CMK (cell line): ENCODE measurements around the gene KCND2.
"Not testable (repeated sequence)": the region's sequence is repeated elsewhere in the genome, so short reads cannot be mapped to it uniquely, and the experiment has no call there.

Source experiments
- DNase-seq: peaks from one replicate; pipeline ENCODE4 v3.0.0-alpha.2; 2010; ENCODE audit warnings: low read depth

Gene KCND2

DNA sequence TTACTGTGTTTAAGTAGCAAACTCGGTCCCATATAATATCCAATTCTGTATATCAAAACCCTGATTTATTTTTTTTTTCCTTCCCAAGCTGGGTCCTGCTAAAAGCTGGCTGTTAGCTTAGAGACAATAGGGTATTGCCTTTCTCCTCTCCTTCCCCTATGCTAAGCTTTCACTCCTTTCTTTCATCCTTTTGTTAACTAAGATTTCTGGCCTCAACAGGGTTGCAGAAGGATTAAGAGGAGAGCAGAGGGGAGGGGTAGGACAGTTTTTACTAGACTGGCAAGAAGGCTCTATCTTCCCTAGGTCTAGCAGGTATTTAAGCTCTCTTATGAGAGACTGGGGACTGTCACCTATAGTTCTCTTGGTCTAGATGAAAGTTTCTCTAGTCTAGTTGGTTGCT lies 229.2 kb downstream of the KCND2 start:
- DNase-seq = no peak

DNA sequence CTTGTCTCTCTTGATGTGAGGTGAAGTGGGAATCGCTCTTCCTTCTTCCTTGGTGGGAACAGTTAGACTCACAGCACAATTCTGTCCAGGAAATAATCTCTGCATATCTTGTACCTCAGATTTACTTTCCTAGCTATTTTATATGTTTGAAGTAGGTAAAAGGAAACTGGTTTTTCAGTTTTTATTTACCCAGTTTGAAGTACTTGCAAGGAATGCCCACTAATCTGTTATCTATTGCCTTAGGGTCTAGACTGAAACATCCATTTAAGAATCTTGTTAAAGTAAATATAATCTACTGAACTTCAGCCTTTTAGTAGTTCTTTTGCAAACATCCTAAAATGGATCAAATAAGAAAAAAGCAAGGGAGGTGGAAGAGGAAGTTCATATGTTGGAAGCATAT lies 229.8 kb downstream of the KCND2 start:
- no peak for DNase-seq

DNA sequence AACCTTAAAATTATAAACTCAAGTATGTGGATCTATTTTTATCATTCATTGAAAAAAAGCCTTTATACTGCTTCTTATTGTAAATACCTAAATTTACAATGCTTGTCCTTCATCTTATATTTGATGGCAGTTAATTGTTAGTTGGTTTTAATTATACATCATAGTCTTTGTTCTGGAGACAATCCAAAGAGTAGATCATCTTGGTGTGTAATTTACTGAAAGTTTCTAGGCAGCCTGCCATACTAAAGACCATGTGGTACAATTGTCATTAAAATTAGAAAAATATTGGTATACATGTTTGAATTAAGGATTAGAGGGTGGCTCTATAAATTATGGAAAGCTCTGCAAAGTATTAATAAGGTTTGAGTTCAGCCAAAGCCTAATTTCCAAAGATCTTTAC lies 231.4 kb downstream of the KCND2 start:
- DNase-seq = no peak

DNA sequence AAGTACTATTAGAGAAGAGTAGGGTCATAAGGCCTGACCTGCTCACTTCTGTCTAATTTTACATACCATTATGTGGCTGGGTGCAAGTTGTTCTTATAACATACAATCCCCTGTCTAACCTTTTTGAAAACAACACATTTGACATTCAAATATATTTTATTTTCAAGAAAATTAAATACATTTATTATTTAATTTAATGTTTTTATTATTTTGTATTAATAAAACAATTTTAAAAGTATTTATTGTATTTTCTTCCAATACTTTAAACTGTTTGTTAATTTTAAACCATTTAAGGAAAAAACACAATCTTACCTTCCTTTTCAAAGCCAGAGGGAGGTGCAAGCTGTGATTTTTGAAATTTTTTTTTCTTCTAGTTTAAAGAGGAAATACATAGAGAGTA lies 232.8 kb downstream of the KCND2 start:
- no peak for DNase-seq

DNA sequence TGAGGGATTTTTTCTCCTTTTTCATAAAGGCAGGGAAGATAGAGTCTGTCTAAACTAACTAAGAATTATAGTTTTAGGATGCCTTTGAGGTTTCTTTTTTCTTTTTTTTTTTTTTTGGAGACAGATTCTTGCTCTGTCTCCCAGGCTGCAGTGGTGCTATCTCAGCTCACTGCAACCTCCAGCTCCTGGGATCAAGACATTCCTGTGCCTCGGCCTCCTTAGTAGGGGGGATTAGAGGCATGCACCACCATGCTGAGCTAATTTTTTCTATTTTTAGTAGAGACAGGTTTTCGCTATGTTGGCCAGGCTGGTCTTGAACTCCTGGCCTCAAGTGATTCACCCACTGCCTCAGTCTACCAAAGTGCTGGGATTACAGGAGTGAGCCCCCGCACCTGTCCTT lies 239.7 kb downstream of the KCND2 start:
- DNase-seq = no peak

DNA sequence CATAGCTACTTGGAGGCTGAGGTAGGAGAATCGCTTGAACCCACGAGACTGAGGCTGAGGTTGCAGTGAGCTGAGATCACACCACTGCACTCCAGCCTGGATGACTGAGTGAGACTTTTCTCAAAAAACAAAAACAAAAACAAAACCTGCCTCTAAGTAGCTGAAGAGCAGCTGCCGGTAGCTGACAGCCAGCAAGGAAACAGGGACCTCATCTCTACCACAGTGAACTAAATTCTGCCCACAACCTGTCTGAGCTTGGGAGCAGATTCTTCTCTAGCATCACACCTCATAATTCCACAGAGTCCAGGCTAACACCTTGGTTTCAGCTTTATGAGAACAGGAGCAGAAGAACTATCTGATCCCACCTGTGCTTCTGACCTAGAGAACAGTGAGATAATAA lies 246.2 kb downstream of the KCND2 start:
- DNase-seq = no peak

DNA sequence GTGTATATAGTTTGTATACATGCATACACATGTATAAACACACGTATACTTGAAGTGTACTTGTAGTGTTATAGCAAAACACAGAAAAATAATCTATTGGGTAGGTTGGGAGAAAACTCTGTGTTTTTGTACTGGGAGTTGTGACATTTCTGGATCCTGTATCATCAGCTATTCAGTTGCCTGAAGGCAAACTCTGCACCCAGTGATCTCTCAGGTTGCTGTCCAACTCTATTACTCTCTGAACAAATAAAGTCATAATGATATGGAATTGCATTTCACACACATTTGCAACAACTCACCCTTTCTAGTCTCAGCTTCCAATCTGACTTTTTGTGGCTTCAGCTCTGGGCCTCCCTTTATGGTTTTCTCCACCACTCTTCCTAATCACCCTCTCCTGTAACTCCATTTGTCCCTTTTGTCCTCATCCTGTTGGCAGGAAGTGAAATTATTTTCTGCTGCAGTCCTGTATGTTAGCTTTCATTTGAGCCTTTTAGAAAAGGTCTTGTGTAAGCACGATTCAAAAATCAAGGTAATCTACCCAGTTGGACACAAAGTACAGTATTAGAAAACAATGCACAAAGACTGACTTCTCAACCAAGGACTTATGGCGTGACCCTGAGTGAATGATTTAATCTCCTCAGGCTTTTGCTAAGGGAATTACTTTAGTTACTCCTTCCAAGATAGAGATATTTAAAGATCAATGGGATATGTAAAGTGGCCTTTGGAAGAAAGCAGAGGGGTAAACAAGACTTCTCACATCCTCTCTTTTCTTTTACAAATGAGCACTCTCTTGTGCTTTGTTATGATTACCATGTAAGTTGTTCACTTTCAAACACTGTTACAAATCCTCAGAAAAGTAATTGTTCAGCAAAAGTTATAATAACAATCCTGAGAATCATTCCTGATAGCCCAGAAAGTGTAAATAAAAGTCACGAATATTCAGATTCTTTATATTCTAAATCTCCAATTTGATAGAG lies 249.1 kb downstream of the KCND2 start:
- no peak for DNase-seq

DNA sequence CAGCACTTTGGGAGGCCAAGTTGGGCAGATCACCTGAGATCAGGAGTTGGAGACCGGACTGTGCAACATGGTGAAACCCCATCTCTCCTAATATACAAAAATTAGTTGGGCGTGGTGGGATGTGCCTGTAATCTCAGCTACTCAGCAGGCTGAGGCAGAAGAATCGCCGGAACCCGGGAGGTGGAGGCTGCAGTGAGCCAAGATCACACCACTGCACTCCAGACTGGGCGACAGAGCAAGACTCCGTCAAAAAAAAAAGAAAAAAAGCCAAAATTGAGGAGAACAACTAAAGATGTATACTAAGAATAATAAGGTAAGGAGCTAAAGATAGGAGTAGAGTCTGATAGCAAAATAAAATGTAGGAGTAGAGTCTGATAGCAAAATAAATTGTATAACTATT lies 251.0 kb downstream of the KCND2 start:
- DNase-seq = no peak

DNA sequence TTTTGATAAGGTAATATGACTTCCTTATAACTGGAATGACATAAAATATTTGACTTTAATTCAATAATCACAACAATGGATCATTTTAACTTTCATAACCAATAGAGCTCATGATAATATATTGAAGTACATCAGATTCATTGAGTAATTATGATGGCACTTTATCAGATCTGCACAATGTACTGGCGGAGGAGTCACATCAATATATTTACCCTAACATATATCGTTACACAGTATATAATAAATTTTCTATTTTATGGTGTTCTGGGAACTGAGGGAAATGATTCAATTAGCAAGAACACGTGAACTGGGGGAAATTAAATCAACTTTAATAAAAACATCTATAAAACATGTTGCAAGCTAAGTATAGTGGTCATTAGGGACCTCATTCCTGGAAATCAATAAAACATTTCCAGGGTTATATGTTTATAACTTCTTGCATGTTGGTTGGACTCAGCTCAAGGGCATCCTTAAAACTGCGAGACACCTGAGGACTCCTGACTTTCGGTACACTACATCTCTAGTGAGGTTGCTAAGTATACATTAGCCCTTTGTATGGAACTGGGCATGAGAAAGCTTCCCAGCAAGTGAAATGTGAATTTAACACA lies 254.0 kb downstream of the KCND2 start:
- no peak for DNase-seq

DNA sequence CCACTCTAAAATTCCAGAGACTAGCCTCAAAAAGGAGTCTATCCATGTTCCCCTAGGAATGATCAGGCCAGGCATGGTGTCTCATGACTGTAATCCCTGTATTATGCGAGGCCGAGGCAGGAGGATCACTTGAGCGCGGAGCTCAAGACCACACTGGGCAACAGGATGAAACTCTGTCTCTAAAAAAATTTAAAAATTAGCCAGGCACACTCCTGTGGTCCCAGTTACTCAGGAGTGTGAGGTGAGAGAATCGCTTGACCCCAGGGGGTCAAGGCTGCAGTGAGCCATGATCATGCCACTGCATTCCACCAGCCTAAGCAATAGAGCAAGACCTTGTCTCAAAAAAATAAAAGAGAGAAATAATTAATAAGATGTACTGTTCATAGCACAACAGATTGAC lies 256.8 kb downstream of the KCND2 start:
- DNase-seq = no peak

DNA sequence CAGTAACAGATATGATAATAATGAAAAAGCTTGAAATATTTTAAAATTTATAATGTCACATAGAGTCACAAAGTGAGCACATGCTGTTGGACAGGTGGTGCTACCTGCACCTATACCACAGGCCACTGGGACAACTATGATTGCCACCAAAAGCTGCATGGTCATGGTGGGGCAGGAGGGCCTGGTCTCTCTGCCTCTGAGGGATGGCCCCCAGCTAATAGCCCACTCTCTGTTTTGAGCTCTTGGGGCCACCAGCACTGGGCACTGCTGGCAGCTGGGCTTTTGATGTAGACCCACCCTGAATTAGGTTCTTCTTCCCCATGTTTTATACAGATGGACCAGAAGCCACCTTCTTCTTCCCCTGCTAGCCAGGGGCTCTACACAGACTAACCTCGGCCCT lies 265.4 kb downstream of the KCND2 start:
- no peak for DNase-seq

DNA sequence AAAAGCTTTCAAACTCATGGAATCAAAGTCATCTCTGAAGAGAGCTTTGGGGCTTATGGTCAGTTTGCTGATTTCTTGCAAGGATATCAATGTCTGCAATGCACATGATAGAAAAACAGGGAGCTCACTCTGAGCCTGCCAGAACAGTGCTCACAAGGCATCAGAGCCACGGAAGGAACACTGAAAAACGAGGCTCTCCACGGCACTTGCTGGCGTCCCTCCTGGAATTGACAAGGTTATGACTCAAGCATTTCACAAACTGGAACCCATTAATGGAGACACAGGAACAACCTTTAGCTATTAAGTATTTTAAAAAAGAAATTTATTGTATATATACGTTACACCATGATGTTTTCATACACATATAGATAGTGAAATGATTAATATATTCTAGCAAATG lies 266.3 kb downstream of the KCND2 start:
- DNase-seq = no peak

DNA sequence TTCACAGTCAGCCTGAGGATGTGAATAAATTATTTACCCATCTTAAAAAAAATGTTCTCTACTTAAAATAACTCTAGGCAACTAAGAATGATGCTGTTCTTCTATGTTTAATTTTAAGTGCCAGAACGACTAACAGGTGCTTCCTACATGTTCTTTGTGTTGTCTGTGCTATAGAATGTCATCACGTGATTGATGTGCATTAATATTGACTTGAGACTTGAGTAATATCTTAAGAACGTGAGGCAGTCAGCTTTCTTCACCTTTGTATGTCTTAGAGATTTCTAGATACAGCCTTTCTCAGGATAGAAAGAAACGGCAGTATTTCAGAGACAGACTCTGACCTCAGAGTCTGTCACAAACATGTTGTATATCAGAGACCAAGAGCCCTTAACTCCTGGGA lies 274.6 kb downstream of the KCND2 start:
- DNase-seq = no peak

DNA sequence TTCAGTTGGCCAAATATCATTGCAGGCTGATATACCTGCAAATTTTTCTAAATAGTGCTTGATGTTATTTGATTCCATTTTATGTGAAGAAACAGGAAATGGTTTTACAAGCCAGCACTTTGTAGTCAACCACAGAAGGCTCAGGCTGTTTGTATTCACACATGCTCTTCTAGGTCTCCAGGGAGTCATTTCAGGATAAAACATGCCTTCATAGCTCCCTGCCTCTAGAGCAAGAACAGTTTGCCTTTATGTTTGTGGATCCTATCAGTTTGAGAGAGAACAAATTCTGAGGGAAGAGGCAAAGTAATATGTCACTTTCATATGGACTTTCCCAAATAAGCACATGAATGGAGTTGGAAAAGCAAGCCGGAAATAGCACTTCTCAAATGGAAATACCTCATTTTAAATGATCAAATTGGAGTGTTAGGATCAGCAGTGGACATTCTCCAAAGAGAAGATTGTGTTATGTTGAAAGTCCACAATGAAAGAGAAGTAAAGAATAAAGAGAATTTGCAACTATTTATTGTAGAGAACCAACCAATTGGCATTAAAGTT lies 277.6 kb downstream of the KCND2 start:
- no peak for DNase-seq

DNA sequence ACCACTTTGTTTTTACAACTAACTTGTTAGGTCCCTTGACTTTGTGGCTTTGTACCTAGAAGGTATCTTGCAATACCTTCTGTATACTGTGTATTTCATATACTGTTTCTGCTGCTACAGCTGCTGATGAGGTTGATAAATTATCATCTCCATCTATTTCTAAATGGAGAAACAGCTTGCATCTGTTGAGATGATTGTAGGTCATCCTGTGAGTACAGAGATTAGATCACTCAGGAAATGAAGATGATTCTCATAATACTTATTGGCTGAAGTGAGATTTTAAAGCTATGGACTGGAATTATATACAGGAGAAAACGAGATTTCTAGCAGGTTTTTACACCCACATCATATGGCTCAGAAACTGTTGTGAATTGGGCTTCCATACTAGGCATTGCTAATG lies 280.5 kb downstream of the KCND2 start:
- DNase-seq = no peak

DNA sequence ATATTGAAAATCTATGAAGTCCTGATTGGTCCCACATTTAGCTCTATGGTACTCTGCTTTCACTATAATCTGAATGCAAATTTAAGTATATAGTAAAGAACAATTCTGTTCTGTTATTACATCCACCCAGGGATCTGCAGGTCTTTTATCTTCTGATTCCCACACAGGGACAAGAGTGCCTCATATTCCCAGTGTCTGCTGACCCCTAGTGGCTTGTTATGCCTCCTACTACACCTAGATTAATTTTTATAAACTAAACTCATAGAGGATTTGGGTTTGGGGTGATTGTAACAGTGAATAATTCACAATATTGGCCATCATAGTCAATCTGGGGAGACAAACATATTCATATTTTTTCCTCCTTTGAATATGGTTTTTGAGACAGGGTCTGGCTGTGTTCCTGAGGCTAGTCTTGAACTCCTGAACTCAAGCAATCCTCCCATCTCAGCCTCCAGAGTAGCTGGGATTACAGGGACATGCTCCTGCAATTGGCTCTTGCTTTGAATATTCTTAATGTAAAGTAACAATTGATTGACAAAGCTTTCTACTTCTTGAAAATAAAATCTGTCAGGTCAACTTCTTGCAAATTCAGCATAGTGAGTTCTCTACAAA lies 282.1 kb downstream of the KCND2 start:
- no peak for DNase-seq

DNA sequence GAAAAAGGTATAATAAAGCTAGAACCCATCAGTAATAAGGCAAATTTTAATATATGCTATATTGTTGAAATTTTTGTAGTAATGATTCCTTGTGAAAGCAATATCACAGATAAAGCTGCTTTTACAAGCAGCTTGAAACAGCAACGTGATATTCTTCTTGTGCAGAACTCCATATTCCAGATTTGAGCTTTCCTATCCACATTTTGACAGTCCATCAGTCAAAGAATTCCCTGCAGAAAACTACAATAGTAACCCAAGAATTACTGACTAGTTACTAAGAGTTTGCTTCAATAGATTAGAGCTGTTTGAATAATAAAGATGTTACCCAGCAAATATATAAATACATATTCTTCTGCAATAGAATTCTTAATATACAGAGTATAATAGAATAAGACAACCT lies 291.2 kb downstream of the KCND2 start:
- DNase-seq = no peak

DNA sequence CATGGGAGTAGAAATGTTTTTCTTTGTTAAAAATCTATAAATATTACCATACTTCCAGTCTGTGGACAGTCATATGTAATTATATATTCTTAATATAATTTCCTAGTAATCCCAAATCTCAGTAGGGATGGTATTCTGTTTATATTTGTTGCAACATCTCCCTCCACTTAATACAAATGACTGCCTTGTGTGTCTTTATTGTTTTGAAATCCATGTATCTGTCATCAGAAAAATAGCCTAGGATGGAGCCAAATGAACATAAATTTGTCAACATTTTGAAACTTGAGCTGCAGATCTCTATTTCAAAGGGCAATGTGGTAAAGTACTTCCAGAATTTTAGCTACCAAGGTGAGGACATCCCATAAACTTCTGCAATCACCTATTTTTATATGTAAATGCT lies 294.2 kb downstream of the KCND2 start:
- DNase-seq = no peak

DNA sequence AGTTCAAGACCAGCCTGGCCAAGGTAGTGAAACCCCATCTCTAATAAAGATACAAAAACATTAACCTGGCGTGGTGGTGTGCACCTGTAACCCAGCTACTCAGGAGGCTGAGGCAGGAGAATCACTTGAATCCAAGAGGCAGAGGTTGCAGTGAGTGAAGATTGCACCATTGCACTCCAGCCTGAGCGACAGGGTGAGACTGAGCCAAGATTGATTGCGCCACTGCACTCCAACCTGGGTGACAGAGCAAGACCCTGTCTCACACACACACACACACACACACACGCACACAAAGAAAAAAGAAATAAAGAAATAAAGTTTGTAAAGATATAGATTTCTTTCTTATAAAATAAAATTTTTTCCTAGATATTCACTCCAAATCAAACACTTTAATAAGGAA lies 305.7 kb downstream of the KCND2 start:
- DNase-seq = not testable (repeated sequence)

DNA sequence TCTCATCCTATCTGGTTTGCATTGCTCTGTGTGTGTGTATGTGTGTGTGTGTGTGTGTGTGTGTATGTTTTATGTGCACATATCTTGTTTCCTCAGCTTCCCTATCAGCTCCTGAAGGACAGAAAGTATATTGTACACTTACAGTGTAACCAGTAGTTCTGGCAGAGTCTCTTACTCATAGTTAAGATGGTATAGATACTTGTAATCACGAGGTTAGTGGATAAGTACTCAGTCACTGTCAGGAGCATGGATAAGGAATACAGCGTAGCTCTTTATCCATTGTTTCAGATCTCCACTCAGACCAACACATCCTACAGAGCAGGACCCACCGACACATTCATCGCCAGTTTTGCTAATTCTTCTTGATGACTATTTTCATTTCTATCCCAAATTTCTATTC lies 309.9 kb downstream of the KCND2 start:
- DNase-seq = no peak

DNA sequence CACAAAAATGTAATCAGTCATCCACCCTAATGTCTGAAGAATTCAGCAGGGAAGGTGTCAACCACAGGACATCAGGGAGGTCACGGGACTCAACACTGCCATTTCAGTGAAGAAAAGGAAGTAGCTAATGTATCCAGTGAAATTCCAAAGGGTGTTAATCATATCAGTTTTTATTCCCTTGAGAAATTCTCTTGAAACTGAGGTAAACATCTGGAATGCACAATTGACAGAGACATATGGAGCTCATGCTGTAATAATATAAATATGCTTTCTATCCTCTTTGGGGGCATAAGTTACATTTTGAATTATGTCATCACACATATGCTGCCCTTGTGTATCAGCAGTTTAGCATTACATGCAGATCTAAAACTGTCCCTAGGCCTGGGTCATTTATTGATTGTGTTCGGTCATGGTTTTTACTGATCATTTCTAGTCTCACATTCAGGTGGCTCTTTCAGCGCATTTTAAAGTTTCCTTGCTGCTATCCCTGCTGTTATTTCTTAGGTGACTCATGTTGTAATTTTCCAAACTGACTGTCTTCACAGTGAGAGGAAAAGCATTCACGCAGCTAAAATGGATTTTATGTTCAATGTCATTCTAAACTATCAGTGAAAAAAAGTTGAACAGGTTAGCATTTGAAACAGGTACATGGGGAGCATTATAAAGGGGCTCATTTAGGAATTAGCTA lies 311.1 kb downstream of the KCND2 start:
- no peak for DNase-seq

DNA sequence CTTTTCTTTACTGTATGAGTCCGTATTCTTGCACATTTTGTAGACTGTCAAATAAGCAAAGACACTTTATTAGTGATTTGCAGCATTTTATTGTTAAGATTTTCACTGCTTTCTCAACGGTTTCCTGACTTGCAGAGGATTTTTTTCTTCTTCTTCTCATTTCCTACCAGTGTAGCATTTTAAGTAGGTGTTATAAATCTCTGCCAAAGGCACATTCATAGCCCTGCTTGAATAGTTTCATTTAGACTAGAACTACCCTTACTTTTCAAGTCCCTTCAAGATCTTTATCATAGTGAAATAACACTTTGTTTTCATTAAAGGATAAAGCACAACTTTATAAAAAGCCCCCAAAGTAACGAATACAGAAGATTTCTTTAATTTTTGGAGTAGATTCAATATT lies 313.6 kb downstream of the KCND2 start:
- DNase-seq = no peak
